ENCODE measurements around the gene KCNC3. TPM values are rescaled to one million over a fixed set of nuclear protein-coding genes. Genes with fewer than 3 reads are reported as not detected.
A peak's percentile ranks its signal among the peaks of the same experiment; 100 is the strongest.

Gene KCNC3
- total and polyA plus RNA-seq, 2 of the 13 experiments (the other 11 are each of a cell fraction or from before 2014, with no cell fraction given) = 0.29 to 1.7 TPM

DNA sequence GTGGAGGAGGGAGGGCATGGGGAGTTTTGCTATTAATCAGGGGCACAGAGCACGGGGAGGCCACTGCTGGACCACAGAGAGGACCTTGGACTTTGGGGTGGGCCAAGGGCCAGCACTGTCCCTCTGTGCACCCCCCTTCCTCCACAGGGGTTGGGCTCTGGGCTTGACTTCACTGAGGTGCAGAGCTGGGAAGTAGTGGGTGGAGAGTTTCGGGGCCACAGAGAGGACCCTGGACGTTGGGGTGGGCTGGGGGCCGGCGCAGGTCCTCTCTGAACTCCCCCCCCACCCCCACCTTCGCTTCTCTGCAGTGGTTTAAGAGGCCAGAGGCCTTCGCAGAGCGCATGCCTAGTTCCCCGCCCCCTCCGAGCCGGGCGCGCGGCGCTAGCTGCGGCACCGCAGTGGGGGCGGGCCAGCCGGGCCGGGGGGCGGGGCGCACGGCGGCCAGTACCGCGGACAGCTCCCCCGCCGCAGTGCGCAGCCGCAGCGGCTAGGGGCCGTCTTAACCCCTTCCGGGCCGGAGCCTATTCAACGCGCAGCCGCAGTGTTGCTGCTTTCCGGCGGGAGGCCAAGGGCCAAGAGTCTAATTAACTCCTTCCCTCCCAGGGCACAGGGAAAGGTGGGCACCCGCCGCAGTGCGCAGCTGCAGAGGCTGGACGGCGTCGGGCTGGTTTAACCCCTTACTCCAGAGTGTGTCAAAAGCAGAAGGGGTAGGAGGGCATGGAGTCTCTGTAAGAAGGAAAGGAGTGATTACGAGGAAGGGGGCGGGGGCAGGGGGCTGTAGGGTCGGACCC is 3.7 kb downstream of the KCNC3 start (continued):
- TF ChIP-seq, protein P1, sequence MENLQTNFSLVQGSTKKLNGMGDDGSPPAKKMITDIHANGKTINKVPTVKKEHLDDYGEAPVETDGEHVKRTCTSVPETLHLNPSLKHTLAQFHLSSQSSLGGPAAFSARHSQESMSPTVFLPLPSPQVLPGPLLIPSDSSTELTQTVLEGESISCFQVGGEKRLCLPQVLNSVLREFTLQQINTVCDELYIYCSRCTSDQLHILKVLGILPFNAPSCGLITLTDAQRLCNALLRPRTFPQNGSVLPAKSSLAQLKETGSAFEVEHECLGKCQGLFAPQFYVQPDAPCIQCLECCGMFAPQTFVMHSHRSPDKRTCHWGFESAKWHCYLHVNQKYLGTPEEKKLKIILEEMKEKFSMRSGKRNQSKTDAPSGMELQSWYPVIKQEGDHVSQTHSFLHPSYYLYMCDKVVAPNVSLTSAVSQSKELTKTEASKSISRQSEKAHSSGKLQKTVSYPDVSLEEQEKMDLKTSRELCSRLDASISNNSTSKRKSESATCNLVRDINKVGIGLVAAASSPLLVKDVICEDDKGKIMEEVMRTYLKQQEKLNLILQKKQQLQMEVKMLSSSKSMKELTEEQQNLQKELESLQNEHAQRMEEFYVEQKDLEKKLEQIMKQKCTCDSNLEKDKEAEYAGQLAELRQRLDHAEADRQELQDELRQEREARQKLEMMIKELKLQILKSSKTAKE (CRISPR knock-in tag; IDR thresholded peaks at IDR 0.05; ENCODE audit: borderline replicate concordance) = no peak
- TF ChIP-seq, protein P2, sequence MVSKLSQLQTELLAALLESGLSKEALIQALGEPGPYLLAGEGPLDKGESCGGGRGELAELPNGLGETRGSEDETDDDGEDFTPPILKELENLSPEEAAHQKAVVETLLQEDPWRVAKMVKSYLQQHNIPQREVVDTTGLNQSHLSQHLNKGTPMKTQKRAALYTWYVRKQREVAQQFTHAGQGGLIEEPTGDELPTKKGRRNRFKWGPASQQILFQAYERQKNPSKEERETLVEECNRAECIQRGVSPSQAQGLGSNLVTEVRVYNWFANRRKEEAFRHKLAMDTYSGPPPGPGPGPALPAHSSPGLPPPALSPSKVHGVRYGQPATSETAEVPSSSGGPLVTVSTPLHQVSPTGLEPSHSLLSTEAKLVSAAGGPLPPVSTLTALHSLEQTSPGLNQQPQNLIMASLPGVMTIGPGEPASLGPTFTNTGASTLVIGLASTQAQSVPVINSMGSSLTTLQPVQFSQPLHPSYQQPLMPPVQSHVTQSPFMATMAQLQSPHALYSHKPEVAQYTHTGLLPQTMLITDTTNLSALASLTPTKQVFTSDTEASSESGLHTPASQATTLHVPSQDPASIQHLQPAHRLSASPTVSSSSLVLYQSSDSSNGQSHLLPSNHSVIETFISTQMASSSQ (IDR thresholded peaks at IDR 0.05; ENCODE audit: low read depth) = no peak
- TF ChIP-seq, protein P2 (CRISPR knock-in tag; IDR thresholded peaks at IDR 0.05; ENCODE audit: borderline replicate concordance) = 0 out of 2 replicates have a peak, but pooled peaks have one; percentile 33
- TF ChIP-seq MTA1 (CRISPR knock-in tag; IDR thresholded peaks at IDR 0.05; ENCODE audit: borderline replicate concordance) (no peak), ZNF550 (CRISPR knock-in tag; IDR thresholded peaks at IDR 0.05; ENCODE audit: borderline replicate concordance) (no peak), REPIN1 (CRISPR knock-in tag; IDR thresholded peaks at IDR 0.05; ENCODE audit: borderline replicate concordance, low read depth) (no peak), HNRNPK (IDR thresholded peaks at IDR 0.05; ENCODE audit: low read depth, low read length, poor library complexity, severe bottlenecking) (no peak), ELF3 (CRISPR knock-in tag; IDR thresholded peaks at IDR 0.05) (peak; percentile 74), NR3C1 (CRISPR knock-in tag; IDR thresholded peaks at IDR 0.05) (no peak), ZNF101 (CRISPR knock-in tag; IDR thresholded peaks at IDR 0.05; ENCODE audit: borderline replicate concordance, low read depth) (no peak), HOXD1 (CRISPR knock-in tag; IDR thresholded peaks at IDR 0.05) (peak; percentile 76), ZNF431 (CRISPR knock-in tag; IDR thresholded peaks at IDR 0.05; ENCODE audit: borderline replicate concordance, low read depth) (peak; percentile 94), KDM5B (CRISPR knock-in tag; IDR thresholded peaks at IDR 0.05; ENCODE audit: borderline replicate concordance) (peak; percentile 74; the same call in 1 of the 2 replicates), TGIF2 (CRISPR knock-in tag; IDR thresholded peaks at IDR 0.05) (peak; percentile 50; the same call in 1 of the 2 replicates), KLF12 (CRISPR knock-in tag; IDR thresholded peaks at IDR 0.05; ENCODE audit: borderline replicate concordance) (peak; percentile 90), ETV6 (CRISPR knock-in tag; conservative IDR thresholded peaks at IDR 0.05) (peak; percentile 89), ZNF607 (CRISPR knock-in tag; IDR thresholded peaks at IDR 0.05; ENCODE audit: borderline replicate concordance) (peak; percentile 81)
- TF ChIP-seq, protein P3, sequence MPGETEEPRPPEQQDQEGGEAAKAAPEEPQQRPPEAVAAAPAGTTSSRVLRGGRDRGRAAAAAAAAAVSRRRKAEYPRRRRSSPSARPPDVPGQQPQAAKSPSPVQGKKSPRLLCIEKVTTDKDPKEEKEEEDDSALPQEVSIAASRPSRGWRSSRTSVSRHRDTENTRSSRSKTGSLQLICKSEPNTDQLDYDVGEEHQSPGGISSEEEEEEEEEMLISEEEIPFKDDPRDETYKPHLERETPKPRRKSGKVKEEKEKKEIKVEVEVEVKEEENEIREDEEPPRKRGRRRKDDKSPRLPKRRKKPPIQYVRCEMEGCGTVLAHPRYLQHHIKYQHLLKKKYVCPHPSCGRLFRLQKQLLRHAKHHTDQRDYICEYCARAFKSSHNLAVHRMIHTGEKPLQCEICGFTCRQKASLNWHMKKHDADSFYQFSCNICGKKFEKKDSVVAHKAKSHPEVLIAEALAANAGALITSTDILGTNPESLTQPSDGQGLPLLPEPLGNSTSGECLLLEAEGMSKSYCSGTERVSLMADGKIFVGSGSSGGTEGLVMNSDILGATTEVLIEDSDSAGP (CRISPR knock-in tag; IDR thresholded peaks at IDR 0.05; ENCODE audit: borderline replicate concordance) = peak; percentile 65; the same call in 1 of the 2 replicates

All from HepG2 (cell line).